CD4-positive, alpha-beta T cell treated with Interleukin-15 for 1 hour (primary cell): Measurements from ENCODE around the gene IFNAR2.
"Not testable (repeated sequence)": the region's sequence is repeated elsewhere in the genome, so short reads cannot be mapped to it uniquely, and the experiment has no call there.

Source experiments
- DNase-seq: peaks from one replicate; pipeline ENCODE4 v3.0.0-alpha.2; 2020

The IFNAR2 gene

GRCh38 chr21:33245289-33245918 lies 15.7 kb downstream of the IFNAR2 start:
- DNase-seq: no peak

DNA sequence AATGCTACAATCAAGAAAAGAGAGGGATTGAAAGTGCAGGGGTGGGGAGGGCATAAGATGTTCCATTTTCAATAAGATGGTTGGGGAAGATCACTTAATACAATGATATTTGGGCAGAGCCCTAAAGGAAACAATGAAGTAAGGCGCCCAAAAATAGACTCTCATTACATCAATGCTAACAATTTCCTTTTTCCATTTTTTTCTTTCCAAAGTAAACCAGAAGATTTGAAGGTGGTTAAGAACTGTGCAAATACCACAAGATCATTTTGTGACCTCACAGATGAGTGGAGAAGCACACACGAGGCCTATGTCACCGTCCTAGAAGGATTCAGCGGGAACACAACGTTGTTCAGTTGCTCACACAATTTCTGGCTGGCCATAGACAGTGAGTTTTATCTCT lies 16.8 kb downstream of the IFNAR2 start:
- no peak for DNase-seq

DNA sequence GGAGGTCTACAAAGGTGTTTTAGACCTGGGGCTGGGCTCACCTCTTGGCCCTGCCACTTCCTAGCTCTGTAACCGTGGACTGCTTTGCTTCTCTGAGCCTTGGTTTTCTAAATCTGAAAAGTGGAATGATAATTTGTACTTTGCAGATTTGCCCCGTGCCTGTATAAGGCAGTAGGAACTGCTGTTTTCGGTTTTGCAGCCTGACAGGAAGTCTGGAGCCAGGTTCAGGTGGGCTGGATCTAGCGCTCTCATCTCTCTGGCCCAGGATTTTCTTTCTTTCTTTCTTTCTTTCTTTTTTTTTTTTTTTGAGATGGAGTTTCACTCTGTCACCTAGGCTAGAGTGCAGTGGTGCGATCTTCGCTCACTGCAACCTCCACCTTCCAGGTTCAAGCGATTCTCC lies 17.2 kb downstream of the IFNAR2 start:
- DNase-seq: no peak

DNA sequence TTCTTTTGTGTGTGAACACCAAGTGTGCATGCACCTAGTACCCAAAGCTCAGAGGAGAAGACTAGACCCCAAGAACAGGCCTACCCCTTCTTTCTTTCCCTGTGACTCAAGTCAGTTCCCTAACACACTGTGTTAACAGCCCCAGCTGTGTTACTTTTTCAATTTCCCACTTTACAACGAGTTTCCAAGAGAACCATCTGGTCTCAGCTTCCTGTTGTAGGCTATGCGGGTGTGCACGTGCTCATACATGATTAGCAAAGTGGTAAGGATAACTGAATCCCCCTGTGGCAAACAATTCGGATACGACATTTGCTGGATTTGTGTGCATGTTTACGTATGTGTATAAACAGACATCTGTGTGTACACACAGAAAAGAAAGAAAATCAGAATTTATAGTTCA lies 17.9 kb downstream of the IFNAR2 start:
- no peak for DNase-seq

DNA sequence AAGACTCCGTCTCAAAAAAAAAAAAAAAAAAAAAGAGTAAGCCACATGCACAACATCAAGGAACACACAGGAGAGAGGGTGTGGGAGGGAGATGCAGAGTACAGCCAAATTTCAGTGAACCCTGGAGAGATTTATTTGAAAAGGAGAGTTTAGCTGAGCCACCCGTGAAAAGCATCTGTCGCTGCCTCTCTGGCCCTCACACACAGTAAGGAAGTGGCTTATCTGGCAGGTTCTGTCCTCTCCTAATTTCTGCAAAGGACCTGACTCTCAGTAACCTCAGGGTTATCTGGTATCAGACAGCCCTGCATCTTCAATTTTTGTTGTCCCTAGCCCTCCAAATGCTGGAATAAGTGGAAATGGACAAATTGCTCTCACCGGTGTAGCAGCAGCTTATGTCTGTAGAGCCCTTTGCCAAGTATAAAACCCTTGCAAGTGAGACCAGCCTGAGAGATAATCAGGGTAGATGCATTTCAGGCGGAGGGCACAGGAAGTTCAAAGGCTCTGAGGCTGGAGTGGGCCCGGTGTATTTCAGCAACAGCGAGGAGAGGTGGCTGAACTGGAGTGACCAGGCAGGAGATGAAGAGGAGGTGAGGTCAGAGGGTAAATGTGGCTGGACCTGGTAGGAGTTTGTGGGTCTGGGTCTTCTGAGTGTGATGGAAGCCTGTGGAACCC lies 19.7 kb downstream of the IFNAR2 start:
- DNase-seq: no peak

DNA sequence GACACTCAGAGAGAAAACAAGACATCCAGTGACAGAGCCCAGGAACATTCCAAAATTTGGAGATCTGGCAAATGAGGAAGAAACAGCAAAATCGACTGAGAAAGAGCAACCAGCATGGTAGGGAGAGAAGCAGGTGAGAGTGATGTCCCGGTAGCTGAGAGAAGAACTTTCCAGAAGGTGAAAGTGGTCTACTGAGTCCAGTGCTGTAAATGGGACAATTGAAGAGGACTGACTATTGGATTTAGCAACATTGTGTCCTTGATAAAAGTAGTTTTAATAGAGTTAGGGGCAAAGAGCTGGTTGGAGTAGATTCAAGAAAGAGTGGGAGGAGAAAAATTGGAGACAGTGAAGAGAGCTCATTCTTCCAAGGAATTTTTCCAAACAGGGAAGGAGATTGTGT lies 21.4 kb downstream of the IFNAR2 start:
- DNase-seq: no peak

DNA sequence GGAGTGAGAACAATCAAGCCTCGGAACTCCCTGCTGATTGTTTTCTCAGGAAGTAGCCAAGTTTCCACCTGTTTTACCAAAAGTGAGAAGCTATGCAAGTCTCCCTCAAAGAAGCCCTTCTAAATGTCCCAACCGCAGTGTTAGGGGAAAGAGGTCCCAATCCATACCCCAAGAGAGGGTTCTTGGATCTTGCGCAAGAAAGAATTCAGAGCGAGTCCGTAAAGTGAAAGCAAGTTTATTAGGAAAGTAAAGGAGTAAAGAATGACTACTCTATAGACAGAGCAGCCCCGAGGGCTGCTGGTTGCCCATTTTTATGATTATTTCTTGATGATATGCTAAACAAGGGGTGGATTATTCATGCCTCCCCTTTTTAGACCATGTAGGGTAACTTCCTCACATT lies 23.6 kb downstream of the IFNAR2 start:
- not testable (repeated sequence) for DNase-seq

DNA sequence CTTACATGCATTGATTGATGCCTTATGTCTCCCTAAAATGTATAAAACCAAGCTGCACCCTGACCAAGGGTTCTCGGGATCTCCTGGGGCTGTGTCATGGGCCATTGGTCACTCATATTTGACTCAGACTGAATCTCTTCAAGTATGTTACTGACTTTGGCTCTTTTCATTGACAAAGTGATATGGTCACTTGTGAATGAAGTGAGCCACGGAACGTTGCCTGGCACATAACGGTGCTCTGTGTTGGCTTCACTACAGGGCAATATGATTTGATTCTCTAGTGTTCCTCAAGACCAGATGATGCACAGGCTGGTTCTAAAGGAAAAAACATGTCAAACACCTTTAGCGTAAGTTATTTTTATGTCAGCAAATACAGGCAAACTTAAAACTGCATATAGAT lies 25.0 kb downstream of the IFNAR2 start:
- DNase-seq: no peak

DNA sequence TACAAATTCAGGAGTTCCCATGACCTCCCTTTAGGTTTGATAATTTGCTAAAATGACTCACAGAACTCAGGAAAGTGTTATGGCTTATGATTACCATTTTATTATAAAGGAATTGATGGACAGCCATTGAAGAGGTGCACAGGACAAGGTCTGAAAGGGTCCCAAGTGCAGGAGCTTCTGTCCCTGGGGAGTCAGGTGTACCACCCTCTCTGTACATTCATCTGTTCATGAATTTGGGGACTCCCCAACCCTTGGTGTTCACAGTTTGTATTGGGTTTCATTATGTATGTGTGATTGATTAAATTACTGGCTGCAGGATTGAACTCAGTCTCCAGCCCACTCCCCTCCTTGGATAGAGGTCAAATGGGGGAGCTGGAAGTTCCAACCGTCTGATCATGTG lies 25.7 kb downstream of the IFNAR2 start:
- no peak for DNase-seq

- DNase-seq: no peak
Measured at GRCh38 chr21:33256019-33256418, 26.3 kb downstream of the IFNAR2 start.

DNA sequence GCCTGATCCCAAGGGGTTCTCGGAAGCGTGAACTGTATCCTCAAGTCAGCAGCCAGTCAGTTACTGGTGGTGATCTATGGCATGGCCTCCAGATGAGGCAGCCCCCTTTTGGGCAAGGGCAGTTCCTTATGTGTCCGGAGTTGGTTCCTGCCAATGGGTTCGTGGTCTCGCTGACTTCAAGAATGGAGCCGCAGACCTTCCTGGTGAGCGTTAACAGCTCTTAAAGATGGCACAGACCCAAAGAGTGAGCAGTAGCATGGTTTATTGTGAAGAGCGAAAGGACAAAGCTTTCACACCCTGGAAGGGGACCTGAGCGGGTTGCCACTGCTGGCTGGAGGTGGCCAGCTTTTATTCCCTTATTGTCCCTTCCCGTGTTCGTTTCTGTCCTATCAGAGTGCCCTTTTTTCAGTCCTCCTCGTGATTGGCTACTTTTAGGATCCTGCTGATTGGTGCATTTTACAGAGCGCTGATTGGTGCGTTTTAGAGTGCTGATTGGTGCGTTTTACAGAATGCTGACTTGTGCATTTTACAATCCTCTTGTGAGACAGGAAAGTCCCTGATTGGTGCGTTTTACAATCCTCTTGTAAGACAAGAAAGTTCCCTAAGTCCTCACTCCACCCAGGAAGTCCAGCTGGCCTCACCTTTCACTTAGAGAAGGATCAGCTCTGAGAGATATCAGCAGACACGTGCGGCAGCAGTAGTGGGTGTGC lies 27.5 kb downstream of the IFNAR2 start:
- no peak for DNase-seq

DNA sequence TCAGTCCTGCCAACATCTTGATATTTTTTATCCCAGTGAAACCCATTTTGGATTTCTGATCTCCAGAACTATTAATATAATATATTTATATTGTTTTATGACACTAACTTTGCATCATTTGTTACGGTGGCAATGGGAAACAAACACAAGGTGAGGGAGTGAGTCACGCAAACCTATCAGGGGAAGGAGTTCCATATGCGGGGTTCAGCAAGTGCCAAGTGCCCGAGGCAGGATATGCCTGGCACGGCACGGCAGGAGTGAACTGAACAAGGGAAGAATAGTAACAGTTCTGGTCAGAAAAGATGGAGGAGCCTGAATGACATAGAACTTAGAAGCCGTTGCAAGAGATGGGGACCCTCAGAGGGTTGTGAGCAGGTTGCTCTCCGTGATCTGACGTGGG lies 28.7 kb downstream of the IFNAR2 start:
- no peak for DNase-seq

GRCh38 chr21:33259428-33259827 lies 29.7 kb downstream of the IFNAR2 start:
- DNase-seq: no peak

DNA sequence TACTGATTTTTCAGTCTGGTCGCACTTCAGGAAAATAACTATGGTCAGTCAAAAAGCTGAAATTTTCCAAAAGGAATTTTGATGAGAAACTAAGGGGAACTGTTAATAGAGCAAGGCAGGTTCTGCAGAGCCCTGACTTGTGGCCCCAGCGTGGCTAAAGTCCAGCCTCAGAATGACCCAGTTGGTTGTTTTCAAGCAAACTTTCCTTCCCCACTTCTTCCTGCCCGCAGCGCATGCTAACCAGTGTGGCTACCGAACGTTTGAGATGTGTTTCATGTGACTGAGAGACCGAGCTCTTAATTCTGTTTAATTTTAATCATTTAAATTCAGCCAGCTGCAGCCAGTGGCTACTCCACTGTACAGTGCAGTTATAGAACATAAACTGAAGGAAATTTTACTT lies 30.3 kb downstream of the IFNAR2 start:
- no peak for DNase-seq

DNA sequence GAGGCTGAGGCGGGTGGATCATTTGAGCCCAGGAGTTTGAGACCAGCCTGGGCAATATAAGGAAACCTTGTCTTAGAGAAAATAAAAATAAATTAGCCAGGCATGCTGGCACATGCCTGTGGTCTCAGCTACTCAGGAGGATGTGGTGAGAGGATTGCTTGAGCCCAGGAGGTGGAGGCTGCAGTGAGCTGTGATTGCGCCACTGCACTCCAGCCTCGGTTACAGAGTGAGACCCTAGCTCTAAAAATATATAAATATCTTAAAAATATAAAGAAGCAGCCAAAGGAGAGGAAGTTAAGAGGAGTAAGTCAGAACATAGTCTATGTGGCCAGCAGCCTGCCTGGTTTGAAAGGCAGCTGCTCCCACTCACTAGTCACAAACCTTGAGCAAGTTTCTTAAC lies 31.9 kb downstream of the IFNAR2 start:
- peak; percentile 40 for DNase-seq

- DNase-seq: no peak
Measured at GRCh38 chr21:33262921-33263320, 33.2 kb downstream of the IFNAR2 start.

- DNase-seq: no peak
Measured at GRCh38 chr21:33264561-33264960, 34.8 kb downstream of the IFNAR2 start.

DNA sequence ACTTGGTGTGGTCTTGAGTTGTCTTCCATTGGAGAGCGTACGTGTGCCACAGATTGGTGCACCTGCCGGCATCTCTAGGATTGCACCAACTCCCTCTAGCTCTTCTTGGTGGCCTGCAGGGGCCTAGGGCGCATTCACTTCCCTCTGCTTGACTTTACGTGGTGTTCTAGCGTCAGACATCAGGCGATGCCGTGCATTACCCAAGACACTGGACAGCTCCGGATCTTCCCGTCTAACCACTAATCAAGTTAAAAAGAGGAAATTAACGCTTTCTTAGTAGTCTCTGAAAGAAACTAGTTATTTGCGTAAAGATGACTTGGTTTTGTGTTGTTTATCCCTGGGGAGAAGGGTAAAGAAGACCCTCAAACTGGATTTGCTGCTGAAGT lies 35.9 kb downstream of the IFNAR2 start:
- DNase-seq: peak; percentile 83

DNA sequence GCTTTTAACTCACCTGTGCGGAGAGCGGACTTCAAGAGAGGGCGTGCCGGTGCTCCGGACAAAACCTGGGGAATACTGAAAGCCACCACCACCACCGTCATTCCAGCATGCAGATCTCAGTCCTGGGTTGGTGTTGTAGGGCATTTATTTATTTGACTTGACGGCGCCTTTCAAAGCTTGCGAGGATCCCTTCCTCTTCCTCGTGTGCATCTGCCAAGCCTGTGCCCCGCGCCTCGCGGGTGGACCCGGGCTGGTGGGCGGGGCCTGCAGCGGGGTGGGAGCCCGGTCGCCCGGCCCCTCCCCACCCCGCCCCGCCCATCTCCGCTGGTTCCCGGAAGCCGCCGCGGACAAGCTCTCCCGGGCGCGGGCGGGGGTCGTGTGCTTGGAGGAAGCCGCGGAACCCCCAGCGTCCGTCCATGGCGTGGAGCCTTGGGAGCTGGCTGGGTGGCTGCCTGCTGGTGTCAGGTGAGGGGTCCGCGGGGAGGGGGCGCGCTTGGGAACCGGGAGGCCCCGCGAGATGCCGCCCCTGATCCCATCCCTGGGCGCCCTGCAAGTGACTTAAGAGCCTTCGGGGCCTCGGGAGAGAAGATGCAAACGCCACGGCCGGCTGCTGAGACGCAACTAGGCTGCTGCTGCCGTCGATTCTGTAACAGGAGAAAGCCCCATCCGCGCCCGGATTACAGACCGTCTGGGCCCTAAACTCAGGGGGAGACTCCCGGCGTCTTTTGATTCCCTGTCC lies 36.5 kb downstream of the IFNAR2 start, which contains the start of gene IL10RB:
TSS of gene IL10RB (plus strand) at position 318 of the 739 bp plus-strand sequence. CDS start at position 417, 99 bp downstream.
- DNase-seq: peak; percentile 78

- DNase-seq: peak; percentile 28
Measured at GRCh38 chr21:33266789-33267135, 37.0 kb downstream of the IFNAR2 start.

DNA sequence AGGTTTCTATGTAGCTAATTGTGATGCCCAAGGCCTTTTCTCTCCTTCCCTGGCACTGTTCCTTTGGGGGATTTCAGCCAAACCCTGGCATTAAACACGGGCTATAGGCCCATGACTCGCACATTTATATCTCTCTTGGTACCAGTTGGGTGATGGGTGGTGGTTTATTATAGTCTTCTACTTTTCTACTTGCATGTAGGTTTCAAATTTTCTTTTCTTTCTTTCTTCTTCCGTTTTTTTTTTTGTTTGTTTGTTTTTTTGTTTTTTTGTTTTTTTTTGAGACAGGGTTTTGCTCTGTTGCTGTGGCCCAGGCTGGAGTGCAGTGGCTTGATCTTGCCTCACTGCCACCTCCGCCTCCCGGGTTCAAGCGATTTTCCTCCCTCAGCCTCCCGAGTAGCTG lies 37.5 kb downstream of the IFNAR2 start:
- no peak for DNase-seq

DNA sequence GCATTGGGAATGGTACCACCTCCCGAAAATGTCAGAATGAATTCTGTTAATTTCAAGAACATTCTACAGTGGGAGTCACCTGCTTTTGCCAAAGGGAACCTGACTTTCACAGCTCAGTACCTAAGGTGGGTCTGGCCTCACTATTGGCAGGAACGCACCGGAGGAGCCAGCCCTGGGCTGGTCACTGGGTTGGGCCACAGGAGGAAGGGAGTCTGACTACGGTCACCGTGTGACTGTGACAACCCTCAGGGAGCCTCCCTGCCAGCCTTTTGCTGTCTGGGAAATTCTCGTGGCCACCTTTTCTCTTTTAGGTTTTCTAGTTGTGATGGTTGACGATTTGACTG lies 38.6 kb downstream of the IFNAR2 start:
- DNase-seq: peak; percentile 28

DNA sequence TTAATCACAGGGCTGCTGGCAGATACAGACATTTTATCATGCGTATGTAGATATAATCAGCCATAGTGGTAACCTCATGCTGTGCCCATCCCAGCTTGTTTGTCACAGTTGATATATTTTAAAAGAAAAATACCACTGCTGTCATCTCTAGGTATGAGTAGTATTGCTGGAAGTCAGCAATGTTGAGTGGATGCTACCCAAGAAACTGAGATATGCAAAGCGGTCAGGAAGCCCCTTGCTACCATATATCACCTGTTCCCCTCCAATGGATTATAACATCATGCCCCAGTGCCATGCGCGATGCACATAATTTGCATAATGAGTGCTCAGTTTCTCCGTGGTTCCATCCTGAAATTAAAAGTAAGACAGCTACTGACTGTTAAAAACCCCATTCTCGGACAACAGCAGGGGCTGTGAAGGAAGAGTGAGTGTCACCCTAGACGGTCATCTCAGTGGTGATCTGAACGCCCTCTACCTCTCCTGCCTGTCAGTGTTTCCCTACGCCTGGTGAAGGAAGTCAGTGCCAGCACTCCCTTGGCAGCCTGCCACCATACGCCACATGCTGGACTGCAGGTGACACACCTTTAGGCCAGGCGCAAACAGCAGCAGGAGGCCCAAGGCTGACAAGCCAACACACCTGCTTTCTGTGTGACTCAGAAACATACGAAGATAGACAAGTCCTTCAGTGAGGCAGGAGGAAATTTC lies 39.2 kb downstream of the IFNAR2 start:
- DNase-seq: peak; percentile 47
